GM13977 (cell line): ENCODE results near the gene NTN1.
"Not testable (repeated sequence)": the region's sequence is repeated elsewhere in the genome, so short reads cannot be mapped to it uniquely, and the experiment has no call there.

Experiments used
- DNase-seq: peaks from one replicate; pipeline ENCODE4 v3.0.0; 2012; ENCODE audit warnings: low spot score
- in situ Hi-C: fragments of 300-500 bp; cut with MboI; formaldehyde crosslinking; loops from one replicate; pipeline ENCODE4 v1.12.0; 2022; ENCODE audit warnings: low sequenced_read_pairs, low pct_unique_long_range_greater_than_20kb, mixed read lengths, inconsistent platforms; ENCODE audit not compliant: unreplicated experiment
- TF ChIP-seq, protein P1 (sequence below): IDR thresholded peaks from 2 replicates; pipeline ENCODE4 v1.5.1; 2012; ENCODE audit warnings: mild to moderate bottlenecking, control low read depth; ENCODE audit not compliant: insufficient read depth; ENCODE audit errors: extremely low read depth, missing control alignments

The NTN1 gene

DNA sequence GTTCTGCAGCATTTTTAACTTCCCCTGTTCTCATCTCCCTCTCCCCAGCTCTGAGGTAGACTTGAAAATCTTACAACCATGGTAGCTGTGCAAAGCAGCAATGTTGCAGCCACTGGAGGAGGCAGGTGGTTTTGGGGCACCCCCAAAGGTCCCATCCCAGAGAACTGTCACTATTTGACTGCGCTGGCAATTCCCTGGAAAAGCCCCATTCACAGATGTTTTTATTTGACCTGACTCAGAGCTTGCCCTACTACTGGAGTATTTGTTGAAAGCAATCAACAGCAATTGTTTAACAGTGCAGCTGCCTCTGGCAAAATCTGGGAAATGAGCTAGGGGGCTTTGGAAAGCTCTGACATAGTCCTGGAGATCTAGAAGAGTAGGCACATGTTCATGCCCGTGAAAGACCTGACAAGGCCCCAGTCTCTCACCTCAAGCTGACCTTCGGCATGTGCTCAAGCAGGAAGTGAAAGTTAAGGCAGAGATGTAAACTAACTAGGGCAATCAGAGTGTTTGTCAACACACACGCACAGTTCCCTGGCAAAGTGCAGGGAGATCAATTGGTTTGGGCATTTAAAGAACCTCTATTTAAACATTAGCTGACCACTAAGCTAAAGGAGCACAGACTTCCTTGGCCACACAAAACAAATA, 36.1 kb upstream of the NTN1 start:
- in situ Hi-C loops = loop anchor here (25.0 kb wide), 2 partner anchors 552 to 573 kb away; no protein-coding TSS in a partner anchor
- no peak for DNase-seq
- TF ChIP-seq, protein P1, sequence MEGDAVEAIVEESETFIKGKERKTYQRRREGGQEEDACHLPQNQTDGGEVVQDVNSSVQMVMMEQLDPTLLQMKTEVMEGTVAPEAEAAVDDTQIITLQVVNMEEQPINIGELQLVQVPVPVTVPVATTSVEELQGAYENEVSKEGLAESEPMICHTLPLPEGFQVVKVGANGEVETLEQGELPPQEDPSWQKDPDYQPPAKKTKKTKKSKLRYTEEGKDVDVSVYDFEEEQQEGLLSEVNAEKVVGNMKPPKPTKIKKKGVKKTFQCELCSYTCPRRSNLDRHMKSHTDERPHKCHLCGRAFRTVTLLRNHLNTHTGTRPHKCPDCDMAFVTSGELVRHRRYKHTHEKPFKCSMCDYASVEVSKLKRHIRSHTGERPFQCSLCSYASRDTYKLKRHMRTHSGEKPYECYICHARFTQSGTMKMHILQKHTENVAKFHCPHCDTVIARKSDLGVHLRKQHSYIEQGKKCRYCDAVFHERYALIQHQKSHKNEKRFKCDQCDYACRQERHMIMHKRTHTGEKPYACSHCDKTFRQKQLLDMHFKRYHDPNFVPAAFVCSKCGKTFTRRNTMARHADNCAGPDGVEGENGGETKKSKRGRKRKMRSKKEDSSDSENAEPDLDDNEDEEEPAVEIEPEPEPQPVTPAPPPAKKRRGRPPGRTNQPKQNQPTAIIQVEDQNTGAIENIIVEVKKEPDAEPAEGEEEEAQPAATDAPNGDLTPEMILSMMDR = no peak

DNA sequence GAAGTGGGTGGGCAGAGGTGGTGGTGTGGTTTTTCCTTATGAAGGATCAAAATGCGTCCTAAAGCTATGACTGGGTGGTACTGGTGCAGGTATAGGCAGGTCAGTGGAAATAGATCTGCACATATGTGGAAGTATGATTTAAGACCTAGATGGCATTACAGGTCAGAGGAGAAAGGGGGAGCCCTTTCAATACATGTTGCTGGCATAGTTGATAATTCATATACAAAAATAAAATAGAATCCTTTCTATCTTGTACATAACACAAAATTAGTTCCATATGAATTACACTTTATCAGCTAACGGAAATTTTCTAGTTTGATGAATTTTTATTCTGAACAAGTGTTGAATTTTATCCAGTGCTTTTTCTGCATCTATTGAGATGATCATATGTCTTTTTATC, 35.0 kb upstream of the NTN1 start:
- no peak for DNase-seq
- TF ChIP-seq, protein P1 = peak; percentile 22
- in situ Hi-C loops = loop anchor here (25.0 kb wide), 2 partner anchors 551 to 574 kb away; no protein-coding TSS in a partner anchor

DNA sequence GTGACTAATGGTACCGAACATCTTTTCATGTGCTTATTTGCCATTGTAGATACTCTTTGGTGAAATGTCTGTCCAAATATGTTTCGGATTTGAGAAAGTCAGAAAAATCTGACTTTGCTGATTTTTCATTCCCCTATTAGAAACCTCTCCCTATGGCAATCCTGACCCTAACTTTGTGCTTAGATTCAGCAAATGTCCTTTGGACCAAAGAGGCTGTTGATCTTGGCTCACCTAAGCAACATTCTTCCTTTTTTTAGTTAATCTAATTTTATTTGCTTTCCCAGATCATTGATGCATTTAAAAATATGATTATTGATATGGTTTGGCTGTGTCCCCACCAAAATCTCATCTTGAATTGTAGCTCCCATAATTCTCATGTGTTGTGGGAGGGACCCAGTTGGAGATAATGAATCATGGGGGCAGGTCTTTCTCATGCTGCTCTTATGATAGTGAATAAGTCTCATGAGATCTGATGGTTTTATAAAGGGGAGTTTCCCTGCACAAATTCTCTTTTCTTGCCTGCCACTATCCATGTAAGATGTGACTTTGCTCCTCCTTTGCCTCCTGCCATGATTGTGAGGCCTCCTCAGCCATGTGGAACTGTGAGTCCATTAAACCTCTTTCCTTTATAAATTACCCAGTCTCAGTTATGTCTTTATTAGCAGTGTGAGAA, 32.9 kb upstream of the NTN1 start:
- in situ Hi-C loops = loop anchor here (25.0 kb wide), 2 partner anchors 549 to 576 kb away; no protein-coding TSS in a partner anchor

DNA sequence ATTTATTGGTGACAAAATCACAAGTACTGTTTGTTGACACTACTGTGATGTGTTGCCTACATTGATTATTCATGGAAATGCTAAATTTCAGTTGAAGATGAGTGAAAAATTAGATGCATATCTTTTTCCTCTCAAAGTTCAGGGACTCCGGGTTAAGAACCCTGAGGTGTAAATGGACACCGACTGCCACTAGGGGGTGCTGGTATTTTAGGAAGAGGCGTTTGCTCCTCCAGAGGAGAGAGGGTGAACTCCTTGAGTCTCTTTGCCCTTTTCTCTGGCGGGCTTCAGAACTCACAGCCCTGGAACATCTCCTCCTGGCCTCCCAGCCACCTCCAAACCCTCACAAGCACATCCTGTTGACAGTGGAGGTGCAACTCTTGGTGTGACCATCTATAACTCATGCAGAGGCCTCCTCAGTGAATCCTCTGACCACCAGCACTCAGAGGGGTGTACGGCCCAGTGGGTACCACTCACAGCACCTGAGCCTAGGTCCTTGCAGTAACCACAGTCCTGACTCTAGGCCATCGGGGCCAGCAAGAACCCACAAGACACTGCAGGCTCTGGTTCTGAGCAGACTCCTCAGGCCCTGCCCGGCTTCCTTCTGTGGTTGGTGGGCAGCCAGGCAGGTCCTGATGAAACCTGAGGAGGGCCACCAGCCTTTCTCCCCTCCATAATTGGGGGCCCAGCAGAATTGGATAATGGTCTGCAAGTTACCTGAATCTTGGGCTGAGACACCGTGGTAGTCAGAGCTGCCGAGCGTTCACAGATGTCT, 29.6 kb upstream of the NTN1 start:
- TF ChIP-seq, protein P1 = peak; percentile 69
- in situ Hi-C loops = loop anchor here (10.0 to 25.0 kb wide), 3 partner anchors 237 to 579 kb away; partner anchors contain the start of gene SPDYE4
- DNase-seq = peak; percentile 59

More for the DNA sequence above, 32.9 kb upstream of the NTN1 start:
- not testable (repeated sequence) for DNase-seq

DNA sequence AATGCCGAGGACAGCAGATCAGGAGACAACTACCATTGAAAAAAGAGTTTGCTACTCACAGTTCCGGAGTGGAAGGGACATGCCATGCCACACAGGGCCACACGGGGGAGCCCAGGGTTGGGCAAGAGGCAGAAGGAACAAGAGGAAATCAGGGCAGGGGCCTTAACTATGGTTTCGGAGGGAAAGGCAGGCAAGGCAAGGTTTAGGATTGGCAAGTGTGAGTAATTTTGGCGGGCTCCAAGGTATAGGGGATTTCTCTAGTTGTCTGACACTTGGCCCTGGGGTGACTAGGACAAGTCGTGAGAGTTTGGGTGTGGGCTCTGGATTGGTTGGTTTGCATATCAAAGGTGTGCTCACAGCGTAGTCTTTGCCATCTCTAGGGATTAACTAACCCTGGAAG, 27.0 kb upstream of the NTN1 start:
- TF ChIP-seq, protein P1 = peak; percentile 86
- peak; percentile 49 for DNase-seq
- in situ Hi-C loops = loop anchor here (10.0 to 25.0 kb wide), 3 partner anchors 240 to 582 kb away; partner anchors contain the start of gene SPDYE4

DNA sequence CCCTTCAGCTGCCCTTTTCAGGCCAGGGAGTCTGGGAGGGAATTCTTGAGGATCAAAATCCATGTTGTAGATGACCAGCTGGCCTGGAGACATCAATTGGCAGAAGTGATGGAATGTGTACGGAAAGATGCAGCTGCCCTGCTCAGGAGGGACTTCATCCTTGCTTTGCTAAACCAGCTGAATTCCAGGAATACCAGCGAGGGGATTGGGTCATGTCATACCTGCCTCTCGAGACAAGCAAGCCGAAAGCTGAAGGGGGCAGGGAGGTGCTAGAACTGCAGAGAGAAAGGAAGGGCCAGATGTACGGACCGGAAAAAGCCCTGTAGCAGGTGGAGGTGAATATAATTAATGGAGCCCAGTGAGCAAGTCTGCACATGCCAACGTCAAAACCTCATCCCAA, 25.6 kb upstream of the NTN1 start:
- TF ChIP-seq, protein P1 = no peak
- in situ Hi-C loops = loop anchor here (10.0 to 25.0 kb wide), 3 partner anchors 241 to 583 kb away; partner anchors contain the start of gene SPDYE4
- no peak for DNase-seq
